Stimulated activated naive B cell treated with anti-CD40 and anti-IgM and Interleukin-4, amounts not matched to agents 10 μg/mL and 1 μg/mL and 100 μg/mL, for 72 hours (primary cell): ENCODE measurements around the gene IL17D.
A peak's percentile ranks its signal among the peaks of the same experiment; 100 is the strongest.
"Not testable (repeated sequence)": the region's sequence is repeated elsewhere in the genome, so short reads cannot be mapped to it uniquely, and the experiment has no call there.

Experiments
- ATAC-seq, 2 donors: fragments of 150-1000 bp; cut with Tn5 transposase; replicated peaks; 2 replicates each; pipeline ENCODE4 v1.10.0; 2021; ENCODE audit warnings: moderate library complexity in 1 of 2
- DNase-seq: peaks from one replicate; pipeline ENCODE4 v3.0.0; 2021
- H3K27ac Mint-ChIP-seq: one replicate; pipeline ENCODE4 v1.8.0; 2022; ENCODE audit warnings: mild to moderate bottlenecking, mixed read lengths
- H3K27me3 Mint-ChIP-seq, 2 donors: one replicate each; pipeline ENCODE4 v1.8.0; 2022; ENCODE audit warnings: mixed read lengths in 2 of 2
- H3K36me3 Mint-ChIP-seq, 2 donors: one replicate each; pipeline ENCODE4 v1.8.0; 2022; ENCODE audit warnings: mixed read lengths in 2 of 2, mild to moderate bottlenecking in 1 of 2
- H3K4me1 Mint-ChIP-seq, 2 donors: one replicate each; pipeline ENCODE4 v1.8.0; 2022; ENCODE audit warnings: mixed read lengths in 2 of 2, mild to moderate bottlenecking in 1 of 2
- H3K4me3 Mint-ChIP-seq, 2 donors: one replicate each; pipeline ENCODE4 v1.8.0; 2022; ENCODE audit warnings: mild to moderate bottlenecking in 2 of 2, mixed read lengths in 2 of 2, moderate library complexity in 1 of 2
- H3K9me3 Mint-ChIP-seq, 2 donors: one replicate each; pipeline ENCODE4 v1.8.0; 2022; ENCODE audit warnings: mixed read lengths in 2 of 2, mild to moderate bottlenecking in 1 of 2

IL17D gene

DNA sequence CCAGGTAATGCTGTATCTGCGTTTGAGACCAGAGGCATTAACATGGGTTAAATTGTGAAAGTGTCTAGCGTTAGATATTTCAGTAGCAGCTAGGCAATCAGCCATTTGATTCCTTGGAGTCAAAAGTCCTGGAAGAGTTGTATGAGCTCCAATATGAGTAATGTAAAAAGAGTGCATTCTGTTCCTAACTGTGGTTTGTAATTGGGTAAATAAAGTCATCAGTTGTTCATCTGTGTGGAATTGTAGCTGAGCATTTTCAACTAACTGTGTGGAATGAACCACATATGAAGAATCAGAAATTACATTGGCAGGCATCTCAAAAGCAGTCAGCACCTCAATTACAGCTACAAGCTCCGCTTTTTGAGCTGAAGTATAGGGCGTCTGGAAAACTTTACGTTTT lies 22.0 kb upstream of the IL17D start:
- peaks cover 2 to 17% of the 10 kb centered on the region in 2 donors for H3K36me3 Mint-ChIP-seq
- not testable (repeated sequence) for H3K9me3 Mint-ChIP-seq, H3K27ac Mint-ChIP-seq, H3K27me3 Mint-ChIP-seq, DNase-seq, ATAC-seq, H3K4me1 Mint-ChIP-seq, H3K4me3 Mint-ChIP-seq

DNA sequence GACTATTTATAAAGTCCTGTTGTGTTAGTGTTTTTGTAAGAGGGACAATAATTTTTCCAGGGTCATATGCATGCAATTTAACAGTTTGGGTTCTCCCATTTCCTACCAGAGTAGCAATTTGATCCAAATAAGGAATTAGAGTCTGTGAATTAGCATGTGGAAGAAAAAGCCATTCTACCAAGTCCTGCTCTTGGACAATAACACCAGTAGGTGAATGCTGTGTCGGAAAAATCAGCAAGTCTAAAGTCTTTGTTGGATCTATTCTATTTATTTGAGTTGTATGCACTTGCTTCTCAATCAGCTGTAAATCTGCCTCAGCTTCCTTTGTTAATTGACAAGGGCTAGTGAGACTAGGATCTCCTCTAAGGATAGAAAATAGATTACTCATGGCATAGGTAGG lies 21.4 kb upstream of the IL17D start:
- no peaks in the 10 kb centered on the region for H3K9me3 Mint-ChIP-seq
- H3K4me1 Mint-ChIP-seq = no peaks in the 10 kb centered on the region
- no peak for ATAC-seq
- H3K36me3 Mint-ChIP-seq = peaks cover 2 to 15% of the 10 kb centered on the region in 2 donors
- H3K27ac Mint-ChIP-seq = no peak overlapping the region
- H3K27me3 Mint-ChIP-seq = no peaks in the 10 kb centered on the region
- no peak for DNase-seq
- H3K4me3 Mint-ChIP-seq = no peak overlapping the region

DNA sequence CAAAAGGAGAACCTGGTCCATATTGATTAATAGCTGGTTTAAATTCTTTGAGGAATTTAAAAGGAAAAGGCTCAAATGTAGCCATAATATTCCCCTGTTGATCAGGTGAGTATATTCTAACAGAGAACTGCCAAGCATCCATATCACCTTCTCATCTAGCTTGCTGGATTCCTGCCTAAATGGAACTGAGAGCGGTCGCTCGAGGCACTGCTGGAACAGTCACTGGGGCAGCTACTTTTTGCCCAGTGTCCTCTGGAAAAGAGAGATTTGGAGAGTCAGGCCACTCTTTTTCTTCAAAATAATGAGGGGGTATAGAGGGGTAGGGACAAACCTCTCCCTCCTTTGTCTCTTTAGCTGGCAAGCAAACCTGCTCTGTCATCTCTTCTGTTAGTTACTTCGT lies 19.5 kb upstream of the IL17D start:
- no peaks in the 10 kb centered on the region for H3K9me3 Mint-ChIP-seq
- H3K27ac Mint-ChIP-seq = no peak overlapping the region
- H3K4me3 Mint-ChIP-seq = no peak overlapping the region
- DNase-seq (no peak), ATAC-seq (no peak)
- H3K4me1 Mint-ChIP-seq = no peaks in the 10 kb centered on the region
- H3K27me3 Mint-ChIP-seq = no peaks in the 10 kb centered on the region
- peaks cover 2 to 18% of the 10 kb centered on the region in 2 donors for H3K36me3 Mint-ChIP-seq

DNA sequence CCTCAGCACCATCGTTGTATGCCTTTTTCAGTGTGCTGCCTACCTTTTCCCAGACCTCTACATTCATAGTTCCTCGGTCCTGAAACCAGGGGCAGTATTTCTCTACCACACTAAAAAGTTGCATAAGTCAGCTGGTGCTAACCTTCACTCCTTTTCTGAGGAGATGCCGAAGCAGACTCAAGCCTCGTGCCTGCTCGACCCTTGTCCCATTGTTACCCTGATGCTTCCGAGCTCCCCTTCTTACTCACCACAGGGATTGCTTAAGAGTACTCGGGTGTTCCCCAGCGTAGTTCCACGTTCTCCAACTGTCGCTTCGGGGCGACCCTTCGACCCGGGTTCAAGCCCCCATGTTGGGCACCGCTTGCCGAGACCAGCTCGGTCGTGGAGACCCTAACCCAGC lies 19.0 kb upstream of the IL17D start:
- H3K9me3 Mint-ChIP-seq = no peaks in the 10 kb centered on the region
- no peak for ATAC-seq
- H3K27ac Mint-ChIP-seq = no peak overlapping the region
- no peak overlapping the region for H3K4me3 Mint-ChIP-seq
- DNase-seq = no peak
- no peaks in the 10 kb centered on the region for H3K27me3 Mint-ChIP-seq
- H3K4me1 Mint-ChIP-seq = no peaks in the 10 kb centered on the region
- H3K36me3 Mint-ChIP-seq = peaks cover 2 to 14% of the 10 kb centered on the region in 2 donors

DNA sequence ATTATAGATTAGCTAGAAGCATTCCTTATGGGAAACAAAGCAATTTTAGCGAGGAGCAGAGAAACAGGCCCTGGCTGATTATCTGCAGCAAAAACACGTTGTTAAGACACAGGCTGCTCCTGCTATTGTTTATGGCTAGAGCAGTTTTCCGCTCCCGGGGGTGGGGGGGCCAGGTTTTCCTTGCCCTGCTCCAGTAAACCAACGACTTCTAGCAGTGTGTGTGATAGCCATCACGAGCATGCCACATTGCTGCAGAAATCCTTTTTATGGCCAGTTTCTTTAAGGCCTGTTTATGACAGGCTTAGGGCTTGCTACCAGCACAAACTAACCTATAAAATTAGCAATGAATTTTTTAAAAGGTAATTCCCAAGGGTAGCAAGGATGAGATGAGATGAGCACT lies 18.4 kb upstream of the IL17D start:
- no peak overlapping the region for H3K27ac Mint-ChIP-seq
- ATAC-seq (no peak), DNase-seq (no peak)
- H3K36me3 Mint-ChIP-seq = peaks cover 2 to 13% of the 10 kb centered on the region in 2 donors
- no peak overlapping the region for H3K4me3 Mint-ChIP-seq
- H3K4me1 Mint-ChIP-seq = no peaks in the 10 kb centered on the region
- H3K9me3 Mint-ChIP-seq = no peaks in the 10 kb centered on the region
- H3K27me3 Mint-ChIP-seq = no peaks in the 10 kb centered on the region

DNA sequence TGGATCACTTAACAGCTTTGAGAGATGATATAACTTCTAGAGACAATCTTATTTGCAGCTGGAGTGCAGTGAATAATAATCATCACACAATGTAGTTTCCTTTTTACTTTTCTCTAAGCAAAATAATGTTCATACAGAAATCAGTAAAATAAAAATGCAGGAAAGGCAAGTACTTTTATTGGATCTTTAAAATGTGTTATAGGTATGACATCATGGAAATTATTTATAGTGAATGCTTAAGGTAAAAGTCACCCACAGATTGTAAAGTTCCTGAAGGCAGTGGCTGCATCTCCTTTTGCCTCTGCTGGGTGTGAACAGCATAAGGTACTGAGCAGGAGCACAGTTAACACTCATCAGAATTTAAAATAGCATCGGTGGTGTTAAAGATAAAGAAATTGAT lies 17.3 kb upstream of the IL17D start:
- Mint-ChIP-seq H3K27me3 (no peaks in the 10 kb centered on the region), H3K27ac (no peak overlapping the region), H3K4me1 (no peaks in the 10 kb centered on the region), H3K4me3 (no peak overlapping the region), H3K9me3 (no peaks in the 10 kb centered on the region), H3K36me3 (peaks cover 2 to 4% of the 10 kb centered on the region in 2 donors)
- DNase-seq = no peak
- no peak for ATAC-seq

DNA sequence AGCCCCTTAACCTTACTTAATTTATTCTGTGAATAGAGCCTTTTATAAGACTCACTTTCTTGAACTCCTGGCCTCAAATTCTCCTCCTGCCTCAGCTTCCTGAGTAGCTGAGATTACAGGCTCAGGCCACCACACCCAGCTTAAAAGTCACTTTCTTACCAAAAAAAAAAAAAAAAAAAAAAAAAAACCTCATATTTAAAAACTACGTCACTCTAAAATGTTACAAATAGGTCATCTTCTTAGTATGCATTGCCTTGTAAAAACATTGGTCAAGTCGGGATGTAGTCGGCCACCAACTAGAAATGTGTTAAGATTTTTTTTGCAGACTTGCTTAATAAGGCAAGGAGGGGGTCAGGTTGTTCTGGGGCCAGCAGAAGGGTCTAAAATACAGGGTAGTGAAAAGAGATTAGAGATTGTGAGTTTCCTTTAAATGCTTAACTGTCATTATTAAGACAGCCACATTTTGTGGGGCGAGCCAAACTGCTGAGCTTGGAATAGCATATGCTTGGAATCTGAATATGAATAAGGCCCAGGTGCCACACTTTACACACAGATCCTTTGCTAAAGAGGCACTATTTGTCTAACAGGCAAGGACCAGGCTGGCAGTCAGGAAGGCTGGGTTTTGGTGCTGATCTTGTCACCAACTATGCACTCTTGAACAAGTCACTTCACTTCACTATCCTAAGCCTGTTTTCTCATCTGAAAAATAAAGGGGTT lies 16.5 kb upstream of the IL17D start:
- Mint-ChIP-seq H3K27ac (no peak overlapping the region), H3K27me3 (no peaks in the 10 kb centered on the region), H3K4me3 (no peak overlapping the region), H3K36me3 (peaks cover 2 to 4% of the 10 kb centered on the region in 2 donors), H3K9me3 (no peaks in the 10 kb centered on the region), H3K4me1 (no peaks in the 10 kb centered on the region)
- ATAC-seq (no peak), DNase-seq (no peak)

DNA sequence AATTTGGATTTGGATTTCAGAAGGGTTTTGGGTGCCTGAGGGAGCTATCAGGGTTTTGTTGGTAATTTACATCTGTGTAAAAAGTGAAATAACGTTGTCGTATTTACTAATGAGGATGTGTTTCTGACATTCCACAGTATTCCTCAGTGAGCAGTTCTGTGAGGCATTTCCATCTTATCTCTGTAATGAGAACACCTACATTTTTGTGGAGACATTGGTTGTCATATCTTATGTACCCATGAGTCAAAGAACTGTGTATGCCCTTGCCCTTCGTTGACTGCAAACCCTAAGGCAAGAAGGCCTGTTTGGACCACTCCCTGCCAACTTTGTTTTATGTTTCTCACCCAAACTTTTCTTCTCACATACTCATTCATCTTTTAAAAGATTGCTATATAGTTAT lies 14.2 kb upstream of the IL17D start:
- Mint-ChIP-seq H3K4me1 (no peaks in the 10 kb centered on the region), H3K27ac (no peak overlapping the region), H3K27me3 (no peaks in the 10 kb centered on the region), H3K4me3 (no peak overlapping the region), H3K36me3 (peaks cover 2 to 4% of the 10 kb centered on the region in 2 donors), H3K9me3 (no peaks in the 10 kb centered on the region)
- ATAC-seq (no peak), DNase-seq (no peak)

DNA sequence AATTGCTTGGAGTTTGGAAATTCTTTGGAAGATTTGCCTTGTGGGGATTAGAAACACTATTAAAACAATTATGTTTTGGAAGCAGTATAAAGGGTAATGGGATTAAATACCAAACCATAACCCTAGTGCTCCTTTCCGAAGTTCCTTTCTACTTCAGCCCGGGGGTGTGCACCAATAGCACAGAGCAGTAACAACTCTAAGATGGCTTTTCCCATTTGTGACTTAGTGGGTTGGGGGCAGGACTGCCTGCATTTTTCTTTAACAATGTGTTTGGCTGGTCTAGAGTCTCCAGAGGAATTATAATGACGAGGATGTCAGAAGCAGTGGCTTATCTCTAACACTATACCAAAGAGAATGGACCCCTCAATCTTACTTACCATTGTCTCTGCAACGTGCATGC lies 11.9 kb upstream of the IL17D start:
- Mint-ChIP-seq H3K4me3 (no peak overlapping the region), H3K36me3 (peaks cover 0 to 4% of the 10 kb centered on the region in 2 donors), H3K4me1 (no peaks in the 10 kb centered on the region), H3K9me3 (no peaks in the 10 kb centered on the region), H3K27ac (no peak overlapping the region), H3K27me3 (peaks cover 6 to 9% of the 10 kb centered on the region in 2 donors)
- DNase-seq (no peak), ATAC-seq (no peak)

DNA sequence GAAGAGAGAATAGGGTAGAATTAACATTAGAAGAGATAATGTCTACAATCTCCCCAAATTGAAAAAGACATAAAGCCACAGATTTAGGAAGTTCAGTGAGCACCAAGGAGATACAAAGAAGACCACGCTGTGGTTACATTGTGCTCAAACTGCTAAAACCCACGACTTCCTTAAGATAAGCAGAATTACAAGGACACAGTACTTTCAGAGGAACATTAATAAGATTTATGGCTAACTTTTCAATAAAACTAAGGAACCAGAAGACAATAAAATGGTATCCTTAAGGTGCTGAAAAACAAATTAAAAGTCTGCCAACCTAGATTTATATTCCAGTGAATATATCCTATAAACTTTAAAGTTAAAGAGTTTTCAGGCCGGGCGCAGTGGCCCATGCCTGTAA lies 7.4 kb upstream of the IL17D start:
- H3K4me3 Mint-ChIP-seq = no peak overlapping the region
- H3K36me3 Mint-ChIP-seq = no peaks in the 10 kb centered on the region
- H3K4me1 Mint-ChIP-seq = no peaks in the 10 kb centered on the region
- no peaks in the 10 kb centered on the region for H3K9me3 Mint-ChIP-seq
- DNase-seq (no peak), ATAC-seq (no peak)
- H3K27ac Mint-ChIP-seq = no peak overlapping the region
- peaks cover 21 to 35% of the 10 kb centered on the region in 2 donors for H3K27me3 Mint-ChIP-seq

DNA sequence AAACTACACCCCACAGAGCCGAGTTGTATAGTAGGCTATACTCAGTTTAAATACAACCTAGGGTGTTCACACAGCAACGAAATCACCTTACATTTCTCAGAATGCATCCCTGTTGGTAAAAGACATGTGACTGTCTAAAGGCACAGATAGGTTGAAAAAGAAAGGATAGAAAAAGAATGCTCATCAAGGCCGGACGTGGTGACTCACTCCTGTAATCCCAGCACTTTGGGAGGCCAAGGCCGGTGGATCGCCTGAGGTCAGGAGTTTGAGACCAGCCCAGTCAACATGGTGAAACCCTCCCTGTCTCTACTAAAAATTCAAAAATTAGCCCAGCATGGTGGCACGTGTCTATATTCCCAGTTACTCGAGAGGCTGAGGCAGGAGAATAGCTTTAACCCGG lies 3.8 kb upstream of the IL17D start:
- H3K9me3 Mint-ChIP-seq = no peaks in the 10 kb centered on the region
- peaks cover 21 to 38% of the 10 kb centered on the region in 2 donors for H3K27me3 Mint-ChIP-seq
- H3K4me3 Mint-ChIP-seq = no peak overlapping the region
- no peak for DNase-seq
- no peak overlapping the region for H3K27ac Mint-ChIP-seq
- peaks cover 9 to 16% of the 10 kb centered on the region in 2 donors for H3K4me1 Mint-ChIP-seq
- peaks cover 0 to 1% of the 10 kb centered on the region in 2 donors for H3K36me3 Mint-ChIP-seq
- no peak for ATAC-seq

DNA sequence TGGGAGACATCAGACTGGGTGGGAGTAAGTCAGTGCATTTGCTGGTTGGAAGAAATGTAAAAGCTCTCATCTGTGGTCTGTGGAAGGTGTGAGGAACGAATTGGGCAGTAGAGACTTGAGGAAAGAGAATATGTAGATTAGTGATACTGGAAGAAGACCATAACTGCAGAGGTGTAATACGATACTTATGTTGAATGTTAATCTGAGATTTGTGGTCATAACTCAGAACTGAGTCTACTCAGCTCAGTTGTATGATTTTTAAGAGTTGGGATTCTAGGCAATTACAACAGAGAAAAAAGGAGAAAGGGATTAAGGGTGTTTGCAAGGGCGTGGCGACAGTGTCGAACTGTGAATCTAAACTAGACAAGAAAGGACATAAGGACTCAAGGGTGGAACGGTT lies 3.2 kb upstream of the IL17D start:
- Mint-ChIP-seq H3K27me3 (peaks cover 21 to 37% of the 10 kb centered on the region in 2 donors), H3K9me3 (peaks cover 2 to 3% of the 10 kb centered on the region in 2 donors), H3K36me3 (peaks cover 0 to 1% of the 10 kb centered on the region in 2 donors), H3K27ac (no peak overlapping the region), H3K4me3 (no peak overlapping the region), H3K4me1 (peaks cover 9 to 17% of the 10 kb centered on the region in 2 donors)
- no peak for DNase-seq
- ATAC-seq = no peak

DNA sequence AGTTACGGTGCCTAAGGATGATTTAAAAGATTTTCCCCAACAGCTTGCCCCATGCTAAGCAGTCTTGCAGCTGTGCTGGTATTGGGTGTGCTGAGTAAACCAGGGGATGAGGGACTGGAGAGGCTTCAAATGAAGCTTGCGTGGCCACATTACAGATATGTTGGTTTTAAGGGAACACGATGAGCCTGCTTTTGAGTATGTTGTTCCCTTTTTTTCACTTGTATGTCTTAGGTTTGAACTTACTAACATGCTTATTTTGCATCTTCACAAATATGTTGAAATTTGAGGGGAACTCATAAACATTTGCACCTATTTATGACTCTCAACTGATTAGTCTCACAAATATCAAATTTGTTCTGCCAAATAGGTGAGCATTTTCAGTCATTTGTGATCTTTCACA lies 2.0 kb upstream of the IL17D start:
- no peak for ATAC-seq
- Mint-ChIP-seq H3K4me1 (peaks cover 9 to 17% of the 10 kb centered on the region in 2 donors), H3K9me3 (peaks cover 2 to 3% of the 10 kb centered on the region in 2 donors), H3K36me3 (peaks cover 0 to 1% of the 10 kb centered on the region in 2 donors), H3K27ac (no peak overlapping the region), H3K27me3 (peaks cover 16 to 29% of the 10 kb centered on the region in 2 donors), H3K4me3 (no peak overlapping the region)
- DNase-seq = no peak

DNA sequence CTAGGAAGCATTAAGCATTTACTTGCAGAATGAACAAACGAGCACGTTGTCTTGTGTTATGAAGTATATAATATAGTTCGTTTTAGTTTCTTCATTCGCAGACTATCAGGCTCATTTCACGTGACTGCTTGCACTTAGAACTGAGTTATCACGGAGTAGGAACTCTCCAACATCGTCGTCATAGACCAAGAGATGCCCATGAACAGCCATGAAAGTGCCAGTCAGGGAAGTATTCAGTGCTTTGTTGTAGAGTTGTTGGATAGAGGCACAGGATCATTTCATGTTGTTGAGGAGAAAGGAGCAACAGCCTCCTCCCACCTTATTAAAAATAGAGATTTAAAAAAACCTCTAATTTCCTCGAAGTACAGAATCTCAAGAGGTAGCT lies 977 bp upstream of the IL17D start:
- Mint-ChIP-seq H3K4me3 (peak overlapping the region; percentile 31 to 66), H3K4me1 (peaks cover 9 to 17% of the 10 kb centered on the region in 2 donors), H3K9me3 (peaks cover 2 to 3% of the 10 kb centered on the region in 2 donors), H3K27me3 (peaks cover 14 to 28% of the 10 kb centered on the region in 2 donors), H3K27ac (no peak overlapping the region), H3K36me3 (peaks cover 0 to 3% of the 10 kb centered on the region in 2 donors)
- ATAC-seq (no peak), DNase-seq (no peak)

DNA sequence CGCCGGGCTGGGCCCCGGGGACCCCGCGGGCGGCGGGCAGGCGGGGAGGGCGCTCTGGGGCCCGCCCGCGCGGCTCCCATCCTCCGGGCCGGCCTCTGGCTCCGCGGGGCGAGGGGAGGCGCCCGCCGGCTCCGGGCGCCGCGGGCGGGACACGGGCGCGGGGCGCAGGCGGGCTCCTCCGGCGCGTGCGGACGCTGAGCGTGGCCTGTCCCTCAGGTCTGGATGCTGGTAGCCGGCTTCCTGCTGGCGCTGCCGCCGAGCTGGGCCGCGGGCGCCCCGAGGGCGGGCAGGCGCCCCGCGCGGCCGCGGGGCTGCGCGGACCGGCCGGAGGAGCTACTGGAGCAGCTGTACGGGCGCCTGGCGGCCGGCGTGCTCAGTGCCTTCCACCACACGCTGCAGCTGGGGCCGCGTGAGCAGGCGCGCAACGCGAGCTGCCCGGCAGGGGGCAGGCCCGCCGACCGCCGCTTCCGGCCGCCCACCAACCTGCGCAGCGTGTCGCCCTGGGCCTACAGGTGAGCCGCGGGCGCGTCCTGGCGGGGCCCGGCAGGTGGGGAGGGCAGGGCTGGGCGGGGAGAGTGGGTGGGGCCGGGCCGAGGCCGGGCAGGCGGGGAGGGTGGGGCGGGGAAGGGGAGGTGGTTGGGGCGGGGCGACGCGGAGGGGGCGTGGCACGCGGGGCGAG lies 420 bp downstream of the IL17D start:
- H3K27me3 Mint-ChIP-seq = peaks cover 9 to 16% of the 10 kb centered on the region in 2 donors
- H3K36me3 Mint-ChIP-seq = peaks cover 0 to 3% of the 10 kb centered on the region in 2 donors
- peak overlapping the region; percentile 69 to 73 for H3K4me3 Mint-ChIP-seq
- DNase-seq = peak; percentile 69
- no peak overlapping the region for H3K27ac Mint-ChIP-seq
- H3K9me3 Mint-ChIP-seq = peaks cover 2 to 3% of the 10 kb centered on the region in 2 donors
- peak; percentile 93 to 95 for ATAC-seq
- H3K4me1 Mint-ChIP-seq = peaks cover 9 to 17% of the 10 kb centered on the region in 2 donors
